WI38 (cell line): ENCODE measurements around the gene SPATS2L.

ENCODE experiments used
- H3K4me3 ChIP-seq: 2 replicates; pipeline ENCODE4 v1.5.1; 2011; ENCODE audit warnings: low read depth, mild to moderate bottlenecking, control low read depth, low read length
- CTCF ChIP-seq: IDR thresholded peaks from 2 replicates; pipeline ENCODE4 v1.5.1; 2012; ENCODE audit warnings: low read depth, mild to moderate bottlenecking, control low read depth, low read length

The SPATS2L gene

DNA sequence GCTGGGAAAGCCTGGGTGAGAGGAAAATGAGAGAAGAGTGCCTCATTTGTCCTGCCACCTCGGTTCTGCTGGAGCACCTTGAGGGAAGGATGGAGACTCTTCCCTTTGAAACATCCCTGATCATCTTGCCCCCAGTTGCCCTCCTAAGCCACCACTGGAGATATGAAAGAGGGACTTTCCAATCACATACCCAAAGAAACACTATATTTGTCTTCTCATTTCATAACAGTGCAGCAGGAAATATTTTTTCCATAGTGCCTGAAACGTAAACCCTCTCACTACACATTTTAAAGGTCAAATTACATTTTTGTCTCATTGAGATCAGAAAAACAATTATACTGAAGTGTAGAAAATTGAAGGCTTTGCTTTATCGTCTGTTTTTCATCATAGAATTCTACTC lies 140.1 kb downstream of the SPATS2L start:
- H3K4me3 ChIP-seq, result no peak overlapping the region
- no peak for TF ChIP-seq CTCF

- no peak overlapping the region for H3K4me3 ChIP-seq
- no peak for TF ChIP-seq CTCF
Measured at GRCh38 chr2:200447139-200447855, 140.8 kb downstream of the SPATS2L start.

- no peak for TF ChIP-seq CTCF
- no peak overlapping the region for H3K4me3 ChIP-seq
Measured at GRCh38 chr2:200448455-200448854, 142.0 kb downstream of the SPATS2L start.

- no peak for TF ChIP-seq CTCF
- no peak overlapping the region for H3K4me3 ChIP-seq
Measured at GRCh38 chr2:200449149-200449548, 142.7 kb downstream of the SPATS2L start.

GRCh38 chr2:200450288-200450687 lies 143.8 kb downstream of the SPATS2L start:
- no peak for TF ChIP-seq CTCF
- no peak overlapping the region for H3K4me3 ChIP-seq

DNA sequence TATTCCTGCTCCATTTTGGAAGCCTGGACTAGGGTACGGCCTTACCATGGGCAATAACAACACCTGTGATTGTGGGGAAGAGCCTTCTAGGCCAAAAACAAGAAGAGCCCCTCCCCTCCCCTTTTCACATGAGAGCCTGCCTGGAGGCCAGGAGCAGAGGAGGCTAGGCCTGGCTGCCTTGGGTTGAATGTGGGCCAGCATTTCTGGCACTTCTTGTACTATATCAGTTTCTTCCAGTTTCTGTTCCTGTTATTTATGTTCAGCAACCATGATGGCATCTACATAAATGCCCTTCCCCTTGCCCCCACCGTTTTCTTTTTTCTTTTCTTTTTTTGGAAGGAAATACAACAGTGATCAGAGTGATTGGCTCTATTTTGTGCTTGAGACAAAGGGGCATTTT lies 145.0 kb downstream of the SPATS2L start:
- no peak for TF ChIP-seq CTCF
- no peak overlapping the region for H3K4me3 ChIP-seq

- TF ChIP-seq CTCF, result no peak
Measured at GRCh38 chr2:200452377-200452776, 145.9 kb downstream of the SPATS2L start.

More at GRCh38 chr2:200452377-200452776, 145.9 kb downstream of the SPATS2L start:
- no peak overlapping the region for H3K4me3 ChIP-seq
